GM21737 (cell line): ENCODE data around the gene FANK1.

Source experiments
- ATAC-seq: cut with Tn5 transposase; IDR thresholded peaks from one replicate; pipeline ENCODE4 v1.9.1; 2021; ENCODE audit warnings: mild to moderate bottlenecking, moderate library complexity; ENCODE audit not compliant: unreplicated experiment

FANK1 gene

GRCh38 chr10:126057494-126057893, 161.1 kb downstream of the FANK1 start:
- ATAC-seq: no peak

DNA sequence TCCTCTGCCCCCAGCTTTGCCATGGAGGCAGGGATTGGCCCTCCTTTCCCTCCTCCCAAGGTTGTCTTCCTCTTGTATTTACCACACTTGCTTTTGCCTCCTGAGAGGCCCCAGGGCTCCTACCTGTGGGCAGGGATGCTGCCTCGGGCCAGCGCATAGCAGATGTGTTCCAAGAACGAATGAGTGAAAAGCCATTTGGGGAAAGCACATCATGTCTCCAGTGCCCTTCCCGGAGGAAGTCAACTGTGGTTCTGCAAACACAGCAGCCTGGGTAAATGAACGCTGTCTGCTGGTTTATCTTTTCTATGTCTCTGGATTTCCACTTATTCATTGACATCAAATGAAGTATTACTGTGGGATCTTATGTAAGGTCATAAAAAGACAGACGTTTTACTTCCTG, 161.7 kb downstream of the FANK1 start:
- ATAC-seq: no peak

DNA sequence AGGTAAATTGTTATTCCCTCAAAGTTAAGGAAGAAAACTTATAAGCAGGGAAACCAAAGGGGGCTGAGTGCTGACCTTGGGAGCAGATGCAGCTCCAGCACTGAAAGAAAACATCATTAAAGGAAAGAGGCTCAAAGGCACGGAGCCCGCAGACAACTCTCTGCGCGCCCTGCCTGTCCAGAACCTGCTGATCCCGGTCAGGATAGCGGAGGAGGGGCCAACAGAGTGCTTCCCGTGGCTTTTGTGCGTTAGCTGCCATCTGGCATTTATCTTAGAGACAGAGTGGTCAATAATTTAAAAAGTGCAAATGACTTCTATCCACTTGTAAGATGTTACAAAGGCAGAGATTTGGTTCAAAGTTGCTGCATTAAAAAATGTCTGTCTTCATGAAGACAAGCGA, 162.1 kb downstream of the FANK1 start:
- no peak for ATAC-seq
